Endothelial cell of umbilical vein (primary cell): ENCODE measurements around the gene ZNF611.
A peak's percentile ranks its signal among the peaks of the same experiment; 100 is the strongest.

ENCODE experiments used
- CTCF ChIP-seq, 2 donors: IDR thresholded peaks; 1 replicate in 1 of 2; 2 replicates in 1 of 2; pipeline ENCODE4 v1.5.1; 2011; ENCODE audit warnings: low read length in 2 of 2, mild to moderate bottlenecking in 2 of 2, moderate library complexity in 2 of 2, control low read depth in 1 of 2, inconsistent platforms in 1 of 2, low read depth in 1 of 2; ENCODE audit not compliant: insufficient read depth in 1 of 2; ENCODE audit errors: extremely low read depth in 1 of 2
- EZH2 ChIP-seq: IDR thresholded peaks from 2 replicates; pipeline ENCODE4 v1.6.1; 2012; ENCODE audit warnings: borderline replicate concordance, low read depth, mild to moderate bottlenecking, moderate library complexity, low read length, inconsistent platforms; ENCODE audit not compliant: severe bottlenecking
- GATA2 ChIP-seq: IDR thresholded peaks from 2 replicates; pipeline ENCODE4 v1.7.0; 2011; ENCODE audit warnings: low read depth, mild to moderate bottlenecking, moderate library complexity, mixed read lengths, low read length; ENCODE audit not compliant: insufficient read length, insufficient read depth
- JUN ChIP-seq: IDR thresholded peaks from 2 replicates; pipeline ENCODE4 v1.6.1; 2011; ENCODE audit warnings: borderline replicate concordance, low read depth; ENCODE audit not compliant: insufficient read length, insufficient read depth
- MAX ChIP-seq: IDR thresholded peaks from 2 replicates; pipeline ENCODE4 v1.6.1; 2011; ENCODE audit not compliant: insufficient read depth, insufficient read length
- POLR2A ChIP-seq: IDR thresholded peaks from 2 replicates; pipeline ENCODE4 v1.6.1; 2012; ENCODE audit warnings: low read depth, mild to moderate bottlenecking, control low read depth, low read length
- POLR2AphosphoS5 ChIP-seq: IDR thresholded peaks from 2 replicates; pipeline ENCODE4 v1.6.1; 2012; ENCODE audit warnings: low read depth, mild to moderate bottlenecking, control low read depth, low read length, moderate library complexity; ENCODE audit not compliant: insufficient read depth

GRCh38 chr19:52735734-52736133 is 890 bp upstream of the ZNF611 start:
- no peak for TF ChIP-seq GATA2
- no peak for TF ChIP-seq CTCF (IDR thresholded peaks at IDR 0.05; ENCODE audit: extremely low read depth in 1 of 2, insufficient read depth in 1 of 2, low read depth in 1 of 2, low read length in 2 of 2)
- TF ChIP-seq POLR2AphosphoS5: peak; percentile 37
- no peak for TF ChIP-seq POLR2A
- no peak for TF ChIP-seq MAX
- no peak for TF ChIP-seq JUN
- no peak for TF ChIP-seq EZH2
